Loucy (cell line): ENCODE data around the gene C11orf52.

Source experiments
- CTCF ChIP-seq: fragments of 200-600 bp; sonication (generic); conservative IDR thresholded peaks from 2 replicates; pipeline ENCODE4 v1.5.1; 2014; ENCODE audit warnings: mild to moderate bottlenecking, antibody characterized with exemption, low read length
- EZH2phosphoT487 ChIP-seq: fragments of 200-600 bp; IDR thresholded peaks from 2 replicates; pipeline ENCODE4 v1.6.1; 2018; ENCODE audit warnings: antibody characterized with exemption, mild to moderate bottlenecking, moderate library complexity, borderline replicate concordance

- TF ChIP-seq CTCF = peak; percentile 69
- TF ChIP-seq EZH2phosphoT487 = no peak
These were observed 39.7 kb upstream of the C11orf52 start, which contains the start of the genes CFAP68 and FDXACB1 for GRCh38 chr11:111878849-111879636.
